Astrocyte of the spinal cord (primary cell): ENCODE results near the gene TOR4A.

ENCODE experiments used
- DNase-seq: peaks from one replicate; pipeline ENCODE4 v3.0.0; 2011; ENCODE audit warnings: low read depth, low spot score
- H3K4me3 ChIP-seq: 2 replicates; pipeline ENCODE4 v1.5.1; 2011; ENCODE audit warnings: low read depth, mild to moderate bottlenecking, low read length, moderate library complexity
- CTCF ChIP-seq: IDR thresholded peaks from 2 replicates; pipeline ENCODE4 v1.5.1; 2012; ENCODE audit warnings: low read depth, mild to moderate bottlenecking, low read length, inconsistent platforms
- in situ Hi-C: cut with HindIII; loops from 2 replicates; pipeline ENCODE4 v1.10.0; 2017; ENCODE audit warnings: low sequenced_read_pairs

The TOR4A gene

GRCh38 chr9:137251194-137251461 lies 26.4 kb upstream of the TOR4A start, which contains the start of gene STPG3:
TSS of gene STPG3 (plus strand) at chr9:137251286. CDS start at chr9:137251287, 1 bp downstream.
- in situ Hi-C loops, result no loop called here
- H3K4me3 ChIP-seq, result no peak within 1 kb of the TSS
- TF ChIP-seq CTCF, result no peak
- DNase-seq, result no peak

DNA sequence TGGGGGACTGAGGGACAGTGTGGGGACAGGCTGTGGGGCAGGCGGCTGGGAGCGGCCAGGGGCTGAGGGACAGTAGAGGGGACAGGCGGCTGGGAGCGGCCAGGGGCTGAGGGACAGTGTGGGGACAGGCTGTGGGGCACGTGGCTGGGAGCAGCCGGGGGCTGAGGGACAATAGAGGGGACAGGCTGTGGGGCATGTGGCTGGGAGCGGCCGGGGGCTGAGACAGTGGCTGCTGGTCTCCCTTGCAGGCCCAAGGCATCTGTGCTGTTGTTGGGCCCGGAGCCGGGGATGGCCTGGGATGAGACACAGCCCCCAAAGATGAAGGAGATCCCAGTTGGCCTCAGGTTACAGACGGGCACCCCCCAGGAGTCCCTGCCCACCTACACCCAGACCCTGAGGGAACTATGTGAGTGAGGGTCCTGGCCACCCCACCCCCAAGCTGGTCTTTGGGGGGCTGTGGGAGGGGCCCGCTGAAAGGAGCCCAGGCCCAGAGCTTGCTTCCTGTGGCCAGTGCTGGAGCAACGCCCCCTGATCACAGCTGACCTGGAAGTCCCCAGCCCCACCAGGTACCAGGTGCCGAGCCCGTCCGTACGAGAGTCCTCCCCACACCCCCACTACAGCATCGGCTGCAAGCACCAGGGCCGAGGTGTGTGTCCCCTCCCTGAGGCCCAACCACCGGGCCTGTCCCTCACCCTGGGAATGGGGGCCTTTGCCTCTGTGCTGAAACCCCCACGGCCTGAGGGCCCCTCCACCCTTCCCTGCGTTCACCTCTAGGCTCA lies 25.8 kb upstream of the TOR4A start:
- H3K4me3 ChIP-seq, result no peak overlapping the region
- no peak for DNase-seq
- in situ Hi-C loops, result no loop called here
- no peak for TF ChIP-seq CTCF

- DNase-seq, result no peak
- no peak for TF ChIP-seq CTCF
- H3K4me3 ChIP-seq, result no peak overlapping the region
- in situ Hi-C loops, result no loop called here
Observed at GRCh38 chr9:137252555-137253506, 24.7 kb upstream of the TOR4A start.

GRCh38 chr9:137253717-137254623 lies 23.6 kb upstream of the TOR4A start:
- no peak for DNase-seq
- no peak for TF ChIP-seq CTCF
- in situ Hi-C loops, result no loop called here
- H3K4me3 ChIP-seq, result peak overlapping the region; percentile 76

DNA sequence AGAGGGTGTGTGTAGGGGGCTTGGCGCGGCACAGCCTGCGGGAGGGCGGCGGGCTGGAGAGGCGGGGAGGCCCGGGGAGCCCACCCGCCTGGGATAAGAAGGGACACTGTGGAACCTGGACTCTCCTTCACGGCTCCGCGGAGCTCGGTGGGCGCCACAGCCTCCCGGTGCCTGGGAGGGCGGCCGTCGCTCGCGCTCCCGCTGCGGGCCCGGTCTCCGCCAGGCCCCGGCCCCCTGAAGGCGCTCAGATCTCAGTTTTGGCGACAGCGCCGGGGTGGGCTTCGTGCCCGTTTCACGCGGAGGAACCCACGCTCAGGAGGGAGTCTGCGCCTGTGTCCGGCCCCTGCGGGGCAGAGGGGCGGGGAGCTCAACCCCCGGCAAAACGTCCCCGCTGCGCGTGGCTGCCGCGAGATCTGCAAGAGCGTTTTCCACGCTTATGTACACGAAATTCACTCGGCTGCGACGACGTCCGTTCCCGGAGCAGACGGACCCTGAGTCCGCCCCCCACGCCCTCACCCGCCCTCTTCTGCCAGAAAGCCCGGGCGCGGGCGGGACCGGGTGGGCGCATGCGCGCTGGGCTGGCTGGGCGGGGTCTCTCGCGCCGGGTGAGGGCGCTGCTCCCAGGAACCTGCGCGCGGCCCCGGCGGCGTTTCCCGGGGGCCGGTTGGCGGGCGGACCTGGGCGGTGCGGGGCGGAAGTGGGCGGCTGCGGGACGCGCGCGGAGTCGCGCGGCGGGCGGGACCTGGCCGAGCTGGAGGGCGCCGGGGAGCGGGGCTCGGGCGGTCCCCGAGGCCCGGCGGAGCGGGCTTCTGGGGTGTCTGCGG lies 22.7 kb upstream of the TOR4A start, which contains the start of gene NELFB:
Gene NELFB, plus strand, starts transcription at position 704 of the 824 bp plus-strand sequence.
- H3K4me3 ChIP-seq, result peak within 1 kb of the TSS; percentile 89
- DNase-seq, result peak; percentile 85
- TF ChIP-seq CTCF, result no peak
- in situ Hi-C loops, result no loop called here
